Left colon (tissue), 2 donors: ENCODE data around the gene SMIM38. TPM values are rescaled to one million over a fixed set of nuclear protein-coding genes. Genes with fewer than 3 reads are reported as not detected.
A peak's percentile ranks its signal among the peaks of the same experiment; 100 is the strongest.

Experiments
- ATAC-seq: fragments of 200-7000 bp; cut with Tn5 transposase; one replicate; pipeline ENCODE4 v1.9.1; 2020; ENCODE audit warnings: mild to moderate bottlenecking, moderate library complexity
- DNase-seq, 2 donors: peaks; one replicate each; pipeline ENCODE4 v3.0.0-alpha.2; 2020
- intact Hi-C, 2 donors: fragments of 100-400 bp; cut with DNase I in 1 of 2; cut with micrococcal nuclease in 1 of 2; formaldehyde crosslinking; loops; one replicate each; pipeline versions ENCODE4 v1.11.2 to v1.14.0; 2022; cut with DNase I, micrococcal nuclease
- total RNA-seq, 2 donors: library from RNA; stranded (reverse); fragmentation: NEBNext Ultra II Directional; extraction: Animal tissue kit (Norgen Biotek cat#: 25700); gene quantifications; one replicate each; pipeline ENCODE4 v1.2.1, GENCODE V29; 2021
- donor health status: DM: no; HTN: no; CAD: no.
- donor health status: DM: yes; HTN: yes; CAD: no.

SMIM38 gene
- total RNA-seq, 2 donors from 2014 or later, result 0.22 to 0.70 TPM

DNA sequence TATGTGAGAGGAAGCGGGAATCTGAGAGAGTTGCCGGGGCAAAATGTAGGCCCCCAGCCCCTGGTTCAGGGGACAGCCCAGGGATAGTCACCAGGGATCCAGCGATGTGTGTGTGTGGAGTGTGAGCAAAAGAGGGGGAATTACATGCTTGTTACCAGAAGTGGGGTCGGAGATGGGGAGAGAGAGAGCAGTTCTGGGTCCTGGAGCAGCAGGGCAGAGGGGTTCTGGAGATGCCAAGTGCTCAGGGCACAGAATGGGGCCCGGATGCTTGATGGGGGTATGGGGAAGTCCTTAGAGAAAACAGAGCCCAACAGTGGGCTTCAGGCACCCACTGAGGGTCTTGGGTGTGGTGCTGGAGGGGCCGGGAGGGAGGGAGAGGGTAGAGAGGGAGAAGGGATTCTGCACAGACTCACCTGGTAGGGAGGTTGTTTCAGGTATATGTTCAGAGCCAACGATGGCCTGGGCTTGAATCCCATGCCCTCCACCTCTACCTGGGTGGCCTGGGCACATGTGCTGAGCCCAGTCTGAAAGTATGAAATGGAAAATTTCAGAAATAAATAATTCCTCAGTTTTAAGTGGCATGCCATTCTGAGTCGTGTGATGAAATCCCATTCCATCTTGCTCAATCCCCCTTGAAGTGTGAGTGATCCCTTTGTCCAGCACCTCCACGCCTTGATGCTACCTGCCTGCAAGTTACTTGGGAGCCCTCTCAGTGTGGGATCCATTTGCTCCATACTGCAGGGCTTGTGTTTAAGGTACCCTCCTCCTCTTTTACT is 12.4 kb downstream of the SMIM38 start:
- ATAC-seq (no peak), DNase-seq (no peak)
- intact Hi-C loops, result no loop called here

- ATAC-seq (no peak), DNase-seq (no peak)
- intact Hi-C loops, result no loop called here
Observed at GRCh38 chr11:69169479-69169878, 13.7 kb downstream of the SMIM38 start.

GRCh38 chr11:69170704-69171103 is 15.0 kb downstream of the SMIM38 start:
- DNase-seq (no peak), ATAC-seq (no peak)
- intact Hi-C loops, result no loop called here

DNA sequence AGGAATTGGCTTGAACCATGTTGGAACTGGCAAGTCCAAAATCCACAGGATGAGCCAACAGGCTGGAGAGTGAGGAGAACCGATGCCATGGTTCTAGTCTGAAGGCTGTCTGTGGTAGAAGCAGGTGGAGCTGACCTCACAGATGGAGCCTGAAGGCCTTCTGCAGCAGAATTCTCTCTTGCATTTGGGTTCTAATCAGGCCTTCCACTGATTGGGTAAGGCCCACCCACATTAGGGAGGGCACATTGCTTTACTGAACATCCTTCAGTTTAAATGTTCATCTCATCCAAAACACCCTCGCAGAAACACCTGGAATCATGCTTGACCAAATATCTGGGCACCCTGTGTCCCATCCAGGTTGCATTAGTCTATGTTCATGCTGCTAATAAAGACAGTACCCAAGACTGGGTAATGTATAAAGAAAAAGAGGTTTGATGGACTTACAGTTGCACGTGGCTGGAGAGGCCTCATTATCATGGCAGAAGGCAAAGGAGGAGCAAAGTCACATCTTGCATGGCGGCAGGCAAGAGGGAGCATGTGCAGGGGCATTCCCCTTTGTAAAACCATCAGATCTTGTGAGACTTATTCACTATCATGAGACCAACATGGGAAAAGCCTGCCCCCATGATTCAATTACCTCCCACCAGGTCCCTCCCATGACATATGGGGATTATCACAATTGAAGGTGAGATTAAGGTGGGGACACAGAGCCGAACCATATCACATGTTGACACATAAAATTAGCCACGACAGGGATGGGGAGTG is 15.9 kb downstream of the SMIM38 start:
- DNase-seq, result no peak
- intact Hi-C loops, result no loop called here
- no peak for ATAC-seq

- ATAC-seq, result peak; percentile 45
- intact Hi-C loops, result no loop called here
Observed at GRCh38 chr11:69172674-69173073, 16.9 kb downstream of the SMIM38 start.

GRCh38 chr11:69173331-69173730 is 17.6 kb downstream of the SMIM38 start:
- no peak for DNase-seq
- intact Hi-C loops, result no loop called here
- no peak for ATAC-seq

More at GRCh38 chr11:69172674-69173073, 16.9 kb downstream of the SMIM38 start:
- DNase-seq, result no peak

DNA sequence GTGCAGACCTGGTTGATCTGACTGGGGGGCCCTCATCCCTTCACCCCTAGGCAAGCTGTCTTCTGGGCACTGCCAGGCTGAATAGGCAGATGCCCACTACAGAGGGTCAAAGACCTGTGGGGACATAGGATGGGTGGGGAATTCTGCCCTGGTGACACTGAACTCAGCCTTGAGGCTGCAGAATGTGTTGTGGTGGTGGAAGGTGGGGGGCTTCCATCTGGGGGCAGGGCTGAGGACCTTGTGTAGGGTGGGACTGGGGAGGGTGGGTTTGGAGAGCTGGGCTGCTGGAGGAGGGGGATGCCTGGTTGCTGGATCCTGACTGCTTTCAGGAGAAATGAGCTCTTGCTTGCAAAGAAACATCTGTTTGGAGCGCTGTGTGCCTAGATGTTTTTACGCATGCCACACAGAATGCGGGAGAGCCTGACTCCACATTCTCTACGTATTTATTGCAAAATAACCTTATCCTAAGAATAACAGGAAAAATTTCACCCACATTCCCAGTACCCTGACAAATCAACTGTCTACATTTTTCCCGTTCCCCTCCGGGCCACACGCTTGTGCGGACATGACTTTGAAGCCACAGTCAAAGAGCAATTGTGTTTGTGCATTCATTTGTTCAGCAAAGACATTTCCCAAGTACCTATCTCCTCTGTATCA is 18.3 kb downstream of the SMIM38 start:
- ATAC-seq (no peak), DNase-seq (no peak)
- intact Hi-C loops, result no loop called here

GRCh38 chr11:69174841-69175240 is 19.1 kb downstream of the SMIM38 start:
- intact Hi-C loops, result no loop called here
- DNase-seq (no peak), ATAC-seq (no peak)

DNA sequence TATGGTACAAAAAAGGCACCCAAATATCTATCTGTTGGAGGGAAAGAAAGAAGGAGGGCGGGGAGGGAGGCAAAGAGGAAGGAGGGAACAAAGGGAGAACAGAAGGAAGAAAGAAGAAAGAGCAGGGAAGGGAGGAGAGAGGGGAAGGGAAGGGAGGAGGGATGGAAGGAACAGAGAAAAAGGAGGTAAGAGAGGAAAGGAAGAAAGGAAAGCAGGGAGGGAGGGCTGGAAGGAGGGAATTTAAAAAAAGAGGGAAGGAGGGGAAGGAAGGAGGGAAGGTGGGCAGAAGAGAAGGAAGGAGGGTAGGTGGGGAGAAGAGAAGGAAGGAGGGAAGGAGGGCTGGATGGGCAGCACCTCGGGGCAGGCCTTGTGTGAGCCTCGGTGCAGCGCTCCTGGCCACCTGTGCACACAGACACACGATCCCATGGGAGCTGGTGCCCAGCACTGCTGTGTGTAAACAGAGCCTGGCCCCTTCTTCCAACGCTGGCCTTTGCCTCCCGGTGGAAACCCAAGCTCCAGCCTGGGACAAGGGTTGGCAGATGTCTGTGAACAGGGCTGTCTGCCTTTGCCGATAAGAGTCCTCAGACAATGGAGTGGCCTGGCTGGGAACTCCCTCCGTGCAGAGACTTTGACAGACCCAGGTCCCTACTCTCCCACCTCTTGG is 23.2 kb downstream of the SMIM38 start:
- intact Hi-C loops, result no loop called here
- DNase-seq (no peak), ATAC-seq (no peak)

- ATAC-seq (no peak), DNase-seq (no peak)
- intact Hi-C loops, result no loop called here
Observed at GRCh38 chr11:69180226-69180625, 24.5 kb downstream of the SMIM38 start.

DNA sequence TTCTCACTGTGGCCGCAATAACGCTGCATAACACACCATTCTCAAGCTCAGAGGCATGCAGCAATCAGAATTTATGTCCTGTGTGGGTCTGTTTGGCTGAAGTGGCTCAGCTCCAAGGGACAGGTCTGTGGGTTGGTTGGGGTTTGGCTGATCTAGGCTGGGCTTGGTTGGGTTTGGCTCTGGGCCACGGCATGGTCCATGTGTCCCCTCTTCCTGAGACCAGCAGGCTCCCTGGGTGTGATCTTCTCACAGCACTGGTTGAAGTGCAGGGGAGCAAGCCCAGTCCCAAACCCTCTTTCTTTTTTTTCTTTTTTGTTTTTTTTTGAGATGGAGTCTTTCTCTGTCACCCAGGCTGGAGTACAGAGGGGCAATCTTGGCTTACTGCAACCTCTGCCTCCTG is 25.0 kb downstream of the SMIM38 start:
- DNase-seq, result no peak
- no peak for ATAC-seq
- intact Hi-C loops, result no loop called here

GRCh38 chr11:69183613-69184012 is 27.9 kb downstream of the SMIM38 start:
- intact Hi-C loops, result no loop called here
- peak; percentile 78 for ATAC-seq
- DNase-seq, result peak in 1 of 2 donors; percentile 7

- intact Hi-C loops, result no loop called here
- ATAC-seq (no peak), DNase-seq (no peak)
Observed at GRCh38 chr11:69186316-69187260, 30.9 kb downstream of the SMIM38 start.

DNA sequence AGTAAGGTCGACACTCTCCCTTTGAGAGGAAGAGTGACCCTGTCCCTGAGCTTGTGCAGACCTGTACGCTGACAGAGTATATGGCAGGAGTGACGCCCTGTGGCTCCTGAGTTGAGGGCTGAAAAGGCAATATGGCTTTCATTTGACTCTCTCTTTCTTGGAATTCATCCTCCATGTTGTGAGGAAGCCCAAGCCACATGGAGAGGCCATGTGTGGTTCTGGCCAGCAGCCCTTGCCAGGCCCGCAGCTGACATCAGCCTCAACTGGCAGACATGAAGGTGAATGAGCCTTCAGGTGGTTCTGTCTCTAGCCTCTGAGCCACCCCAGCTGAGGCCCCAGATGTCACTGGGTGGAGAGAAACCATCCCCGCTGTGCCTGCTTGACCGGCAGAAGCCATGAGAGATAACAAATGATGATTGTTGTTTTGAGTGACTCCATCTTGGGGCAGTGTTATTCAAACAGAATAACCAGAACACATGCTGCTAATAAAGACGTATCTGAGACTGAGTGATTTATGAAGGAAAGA is 31.9 kb downstream of the SMIM38 start:
- intact Hi-C loops, result no loop called here
- DNase-seq (no peak), ATAC-seq (no peak)

DNA sequence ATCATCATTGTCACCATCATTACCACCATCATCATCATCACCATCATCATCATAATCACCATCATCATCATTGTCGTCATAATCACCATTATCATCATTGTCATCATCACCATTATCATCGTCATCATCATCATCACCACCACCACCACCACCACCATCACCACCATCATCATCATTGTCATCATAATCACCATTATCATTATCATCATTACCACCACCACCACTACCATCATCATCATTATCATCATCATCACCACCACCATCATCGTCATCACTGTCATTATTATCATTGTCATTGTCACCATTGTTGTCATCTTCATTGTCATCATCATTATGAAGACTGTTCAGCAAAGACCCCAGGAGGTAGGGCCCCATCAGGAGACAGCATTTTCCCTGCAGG is 33.3 kb downstream of the SMIM38 start:
- ATAC-seq (no peak), DNase-seq (no peak)
- intact Hi-C loops, result no loop called here

DNA sequence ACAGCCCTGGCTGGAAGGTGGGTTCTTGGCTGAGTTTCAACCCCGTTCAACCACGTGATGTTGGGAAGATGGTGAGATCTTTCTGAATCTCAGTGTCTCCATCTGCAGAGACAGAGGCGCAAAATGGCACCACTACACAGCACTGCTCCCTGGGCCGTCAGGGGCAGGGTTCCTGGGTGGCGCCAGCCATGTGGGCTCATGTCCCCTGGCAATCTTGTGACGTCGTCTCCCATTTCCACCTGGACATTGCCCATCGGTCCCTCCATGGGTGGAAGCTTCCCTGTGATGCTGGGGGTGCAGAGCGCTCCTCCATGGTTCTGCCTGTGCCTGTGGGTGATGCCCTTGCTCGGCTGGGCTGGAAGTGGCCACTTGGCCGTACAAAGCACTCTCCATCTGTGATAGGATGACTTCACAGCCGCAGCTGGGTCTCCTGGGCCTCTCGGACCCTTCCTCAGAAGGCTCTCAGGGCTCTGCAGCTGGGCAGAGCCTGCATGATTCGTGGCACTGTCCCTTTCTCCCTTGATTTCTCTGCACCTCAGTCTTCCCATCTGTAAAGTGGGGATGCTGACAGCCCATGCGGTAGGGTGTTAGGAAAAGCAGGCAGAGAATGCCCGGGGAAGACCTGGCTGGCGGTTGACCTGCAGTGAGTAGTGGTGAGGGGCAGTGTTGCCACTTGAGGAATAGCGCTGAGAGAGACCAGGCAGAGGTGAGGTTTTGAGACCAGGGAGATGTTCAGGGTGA is 35.2 kb downstream of the SMIM38 start:
- intact Hi-C loops, result no loop called here
- no peak for ATAC-seq

GRCh38 chr11:69192301-69192721 is 36.6 kb downstream of the SMIM38 start:
- intact Hi-C loops, result no loop called here
- DNase-seq (no peak), ATAC-seq (no peak)

More for the DNA sequence above, 35.2 kb downstream of the SMIM38 start:
- DNase-seq, result no peak
